Keratinocyte (primary cell): ENCODE measurements around the gene ALB. TPM values are rescaled to one million over a fixed set of nuclear protein-coding genes. Genes with fewer than 3 reads are reported as not detected.

Experiments used
- DNase-seq: peaks from one replicate; pipeline ENCODE4 v3.0.0-alpha.2; 2011; ENCODE audit warnings: low read depth, missing footprints, low spot score
- FAIRE-seq: peaks from 2 replicates; lab custom pipeline; 2011; peaks lifted over from hg19 to GRCh38; lab: Jason Lieb, UNC
- H2AFZ ChIP-seq: 2 replicates; pipeline ENCODE4 v1.6.0; 2012; ENCODE audit warnings: low read length, control low read depth, inconsistent platforms; ENCODE audit not compliant: control insufficient read depth
- H3K27ac ChIP-seq: 2 replicates; pipeline ENCODE4 v1.5.1; 2011; ENCODE audit warnings: low read length; ENCODE audit not compliant: control insufficient read depth, insufficient read depth
- H3K27me3 ChIP-seq: 3 replicates; pipeline ENCODE4 v1.6.0; 2011; ENCODE audit warnings: low read length; ENCODE audit not compliant: control insufficient read depth, insufficient read depth; ENCODE audit errors: extremely low read depth
- H3K36me3 ChIP-seq, 2 experiments: 2 replicates in 1 of 2; 3 replicates in 1 of 2; pipeline ENCODE4 v1.5.1; 2011; ENCODE audit warnings: low read length in 2 of 2, mild to moderate bottlenecking in 1 of 2; ENCODE audit not compliant: control insufficient read depth in 2 of 2, insufficient read depth in 2 of 2; ENCODE audit errors: extremely low read depth in 1 of 2
- H3K4me1 ChIP-seq: 3 replicates; pipeline ENCODE4 v1.5.1; 2011; ENCODE audit warnings: low read length; ENCODE audit not compliant: control insufficient read depth, insufficient read depth; ENCODE audit errors: extremely low read depth
- H3K4me2 ChIP-seq: 3 replicates; pipeline ENCODE4 v1.6.0; 2011; ENCODE audit warnings: low read depth, low read length; ENCODE audit not compliant: control insufficient read depth, insufficient read depth; ENCODE audit errors: extremely low read depth
- H3K4me3 ChIP-seq, 3 experiments: fragments of 200-600 bp in 1 of 3; sonication (generic) in 1 of 3; 2 replicates in 2 of 3; 3 replicates in 1 of 3; pipeline ENCODE4 v1.5.1; 2011 to 2016; ENCODE audit warnings: low read length in 3 of 3, mild to moderate bottlenecking in 3 of 3, control low read depth in 2 of 3, inconsistent platforms in 1 of 3, low read depth in 1 of 3, mixed read lengths in 1 of 3, mixed run types in 1 of 3, moderate library complexity in 1 of 3; ENCODE audit not compliant: control insufficient read depth in 2 of 3, insufficient read depth in 2 of 3; ENCODE audit errors: extremely low read depth in 1 of 3
- H3K79me2 ChIP-seq: 2 replicates; pipeline ENCODE4 v1.6.0; 2012; ENCODE audit warnings: low read length; ENCODE audit not compliant: control insufficient read depth, insufficient read depth
- H3K9ac ChIP-seq: 3 replicates; pipeline ENCODE4 v1.6.0; 2011; ENCODE audit warnings: low read length; ENCODE audit not compliant: control insufficient read depth, insufficient read depth; ENCODE audit errors: extremely low read depth
- H3K9me1 ChIP-seq: 3 replicates; pipeline ENCODE4 v1.6.0; 2011; ENCODE audit warnings: low read length; ENCODE audit not compliant: control insufficient read depth, insufficient read depth; ENCODE audit errors: extremely low read depth
- H3K9me3 ChIP-seq: 2 replicates; pipeline ENCODE4 v1.5.1; 2012; ENCODE audit warnings: low read depth, low read length; ENCODE audit not compliant: control insufficient read depth
- H4K20me1 ChIP-seq: 3 replicates; pipeline ENCODE4 v1.6.0; 2011; ENCODE audit warnings: low read length; ENCODE audit not compliant: control insufficient read depth, insufficient read depth; ENCODE audit errors: extremely low read depth
- EZH2 ChIP-seq: IDR thresholded peaks from one replicate; pipeline ENCODE4 v1.6.1; 2012; ENCODE audit warnings: inconsistent platforms, mild to moderate bottlenecking, low read length, moderate library complexity
- dilution Hi-C: fragments of 300-500 bp; cut with MboI; formaldehyde crosslinking; loops from one replicate; pipeline ENCODE4 v1.7.0; 2020; ENCODE audit warnings: low sequenced_read_pairs; ENCODE audit not compliant: extremely low pct_ligation_motif_present
- polyA plus RNA-seq, 5 experiments: library from polyadenylated mRNA; depleted of rRNA in 3 of 5; stranded (reverse) in 3 of 5; stranded (forward) in 1 of 5; unstranded in 1 of 5; fragments of >200 nt; gene quantifications; 1 replicate in 1 of 5; 2 replicates in 3 of 5; 3 replicates in 1 of 5; pipeline versions ENCODE4 v1.2.1 to v1.2.3, GENCODE V29; 2011 to 2012; ENCODE audit warnings: missing spikeins in 2 of 5, low read depth in 1 of 5, low replicate concordance in 1 of 5
- TF ChIP-seq, protein P1 (sequence below), 3 experiments: IDR thresholded peaks in 1 of 3; conservative IDR thresholded peaks in 1 of 3; optimal IDR thresholded peaks in 1 of 3; 2 replicates in 2 of 3; 3 replicates in 1 of 3; pipeline versions ENCODE3 to v1.5.1; 2011; ENCODE audit warnings: low read length in 3 of 3, mild to moderate bottlenecking in 3 of 3, moderate library complexity in 2 of 3, control low read depth in 1 of 3, inconsistent platforms in 1 of 3; ENCODE audit not compliant: insufficient read depth in 2 of 3; ENCODE audit errors: extremely low read depth in 1 of 3

The ALB gene
- polyA plus RNA-seq, 1 donor (not counting 4 experiments of a cell fraction or from before 2014, with no cell fraction given) = not detected

DNA sequence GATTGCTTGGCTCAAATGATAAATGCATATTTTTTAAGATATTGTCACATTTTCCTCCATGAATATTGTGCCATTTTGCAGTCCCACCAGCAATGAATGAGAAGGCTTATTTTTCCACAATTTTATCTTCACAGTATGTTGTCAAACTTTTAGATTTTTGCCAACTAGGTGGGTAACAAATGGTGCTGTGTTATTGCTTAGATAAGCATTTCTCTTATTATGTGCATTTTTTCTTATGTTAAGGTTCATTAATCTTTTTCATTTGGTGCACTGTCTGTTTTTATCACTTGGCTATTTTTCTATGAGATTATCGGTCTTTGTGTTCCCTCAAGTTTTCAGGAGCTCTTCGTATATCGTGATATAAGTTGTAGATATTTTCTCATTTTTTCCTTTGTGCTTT, 64.1 kb downstream of the ALB start:
- Histone ChIP-seq H4K20me1 (no peaks in the 10 kb centered on the region), H3K79me2 (no peaks in the 10 kb centered on the region), H3K27me3 (no peaks in the 10 kb centered on the region), H3K9me1 (no peaks in the 10 kb centered on the region), H3K27ac (no peak overlapping the region), H3K9me3 (no peaks in the 10 kb centered on the region), H3K4me3 (no peak overlapping the region), H2AFZ (no peak overlapping the region), H3K9ac (no peak overlapping the region), H3K4me2 (no peak overlapping the region), H3K4me1 (no peaks in the 10 kb centered on the region), H3K36me3 (no peaks in the 10 kb centered on the region)
- DNase-seq (no peak), FAIRE-seq (no peak)
- no peak for TF ChIP-seq EZH2
- dilution Hi-C loops = no loop called here

DNA sequence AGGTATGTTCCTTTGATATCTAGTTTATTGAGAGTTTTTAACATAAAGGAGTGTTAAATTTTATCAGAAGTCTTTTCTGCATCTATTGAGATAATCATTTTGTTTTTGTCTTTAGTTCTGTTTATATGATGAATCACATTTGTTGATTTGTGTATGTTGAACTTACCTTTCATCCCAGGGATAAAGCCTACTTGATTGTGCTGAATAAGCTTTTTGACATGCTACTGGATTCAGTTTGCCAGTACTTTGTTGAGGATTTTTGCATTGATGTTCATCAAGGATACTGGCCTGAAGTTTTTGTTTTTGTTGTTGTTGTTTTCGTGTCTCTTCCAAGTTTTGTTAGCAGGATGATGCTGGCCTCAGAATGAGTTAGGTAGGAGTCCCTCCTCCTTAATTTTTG, 66.6 kb downstream of the ALB start:
- Histone ChIP-seq H3K36me3 (no peaks in the 10 kb centered on the region), H3K27me3 (no peaks in the 10 kb centered on the region), H3K27ac (no peak overlapping the region), H3K9me1 (no peaks in the 10 kb centered on the region), H2AFZ (no peak overlapping the region), H4K20me1 (no peaks in the 10 kb centered on the region), H3K9me3 (peaks cover 7% of the 10 kb centered on the region), H3K4me2 (no peak overlapping the region), H3K4me3 (no peak overlapping the region), H3K79me2 (no peaks in the 10 kb centered on the region), H3K9ac (no peak overlapping the region), H3K4me1 (no peaks in the 10 kb centered on the region)
- no peak for FAIRE-seq
- TF ChIP-seq, protein P1, sequence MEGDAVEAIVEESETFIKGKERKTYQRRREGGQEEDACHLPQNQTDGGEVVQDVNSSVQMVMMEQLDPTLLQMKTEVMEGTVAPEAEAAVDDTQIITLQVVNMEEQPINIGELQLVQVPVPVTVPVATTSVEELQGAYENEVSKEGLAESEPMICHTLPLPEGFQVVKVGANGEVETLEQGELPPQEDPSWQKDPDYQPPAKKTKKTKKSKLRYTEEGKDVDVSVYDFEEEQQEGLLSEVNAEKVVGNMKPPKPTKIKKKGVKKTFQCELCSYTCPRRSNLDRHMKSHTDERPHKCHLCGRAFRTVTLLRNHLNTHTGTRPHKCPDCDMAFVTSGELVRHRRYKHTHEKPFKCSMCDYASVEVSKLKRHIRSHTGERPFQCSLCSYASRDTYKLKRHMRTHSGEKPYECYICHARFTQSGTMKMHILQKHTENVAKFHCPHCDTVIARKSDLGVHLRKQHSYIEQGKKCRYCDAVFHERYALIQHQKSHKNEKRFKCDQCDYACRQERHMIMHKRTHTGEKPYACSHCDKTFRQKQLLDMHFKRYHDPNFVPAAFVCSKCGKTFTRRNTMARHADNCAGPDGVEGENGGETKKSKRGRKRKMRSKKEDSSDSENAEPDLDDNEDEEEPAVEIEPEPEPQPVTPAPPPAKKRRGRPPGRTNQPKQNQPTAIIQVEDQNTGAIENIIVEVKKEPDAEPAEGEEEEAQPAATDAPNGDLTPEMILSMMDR (optimal IDR thresholded peaks at IDR 0.05 in 1 of 3, IDR thresholded peaks at IDR 0.05 in 1 of 3, conservative IDR thresholded peaks at IDR 0.05 in 1 of 3; ENCODE audit: extremely low read depth in 1 of 3, insufficient read depth in 2 of 3, low read length in 3 of 3) = no peak
- no peak for TF ChIP-seq EZH2
- dilution Hi-C loops = no loop called here
- DNase-seq = no peak

Other genes starting within 250 kb of the ALB start
- gene ANKRD17, start 145.5 kb upstream of the ALB start, polyA plus RNA-seq = 51.5 to 53.4 TPM (median 53.0 TPM) in 3 replicates
- gene AFP, start 31.9 kb downstream of the ALB start, polyA plus RNA-seq = 1.3 to 2.8 TPM (median 1.8 TPM) in 3 replicates
- 0.02 to 0.03 TPM in 2 of 3 replicates, not detected in the other for gene AFM, start 77.5 kb downstream of the ALB start, polyA plus RNA-seq
- gene RASSF6, start 216.1 kb downstream of the ALB start, polyA plus RNA-seq = 3.6 to 6.5 TPM (median 4.4 TPM) in 3 replicates